GM21423 (cell line): ENCODE data around the gene HDAC4.

Experiments used
- ATAC-seq: cut with Tn5 transposase; IDR thresholded peaks from one replicate; pipeline ENCODE4 v1.9.1; 2021; ENCODE audit warnings: mild to moderate bottlenecking, moderate library complexity; ENCODE audit not compliant: unreplicated experiment

HDAC4 gene

GRCh38 chr2:239354132-239354790 is 46.6 kb downstream of the HDAC4 start:
- ATAC-seq = no peak

- no peak for ATAC-seq
Observed at GRCh38 chr2:239353692-239354091, 47.1 kb downstream of the HDAC4 start.

GRCh38 chr2:239351687-239352086 is 49.1 kb downstream of the HDAC4 start:
- no peak for ATAC-seq

DNA sequence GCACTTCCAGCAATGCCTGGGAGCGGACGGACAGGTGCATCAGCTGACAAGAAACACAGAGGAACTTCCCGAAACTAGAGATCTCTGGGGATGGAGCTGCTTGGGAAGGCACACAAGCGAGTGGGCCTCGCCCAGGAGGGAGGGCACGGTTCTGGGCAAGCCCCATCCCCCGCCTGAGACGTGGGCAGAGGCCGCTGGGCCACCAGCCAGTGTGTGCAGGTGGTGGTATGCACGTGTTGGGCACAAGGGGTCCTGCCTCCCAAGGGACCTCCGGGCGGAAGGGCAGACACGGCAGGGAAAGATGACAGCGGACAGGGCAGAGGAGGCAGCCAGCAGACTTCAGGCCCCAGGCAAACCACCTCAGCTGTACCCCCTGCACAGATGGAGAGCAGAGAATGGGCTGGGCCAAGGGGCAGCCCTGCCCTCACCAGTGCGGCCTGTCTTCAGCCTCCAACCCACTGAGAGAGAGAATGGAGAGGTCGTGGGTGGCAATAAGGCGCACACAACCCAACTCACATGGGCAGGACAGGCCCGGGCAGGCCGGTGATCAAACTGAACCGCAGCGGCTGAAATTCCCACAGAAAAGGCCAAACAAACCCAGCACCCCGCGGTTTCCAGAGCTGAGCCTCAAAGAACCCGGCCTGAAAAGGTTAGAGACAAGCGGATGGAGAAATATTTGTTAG is 51.2 kb downstream of the HDAC4 start:
- no peak for ATAC-seq

DNA sequence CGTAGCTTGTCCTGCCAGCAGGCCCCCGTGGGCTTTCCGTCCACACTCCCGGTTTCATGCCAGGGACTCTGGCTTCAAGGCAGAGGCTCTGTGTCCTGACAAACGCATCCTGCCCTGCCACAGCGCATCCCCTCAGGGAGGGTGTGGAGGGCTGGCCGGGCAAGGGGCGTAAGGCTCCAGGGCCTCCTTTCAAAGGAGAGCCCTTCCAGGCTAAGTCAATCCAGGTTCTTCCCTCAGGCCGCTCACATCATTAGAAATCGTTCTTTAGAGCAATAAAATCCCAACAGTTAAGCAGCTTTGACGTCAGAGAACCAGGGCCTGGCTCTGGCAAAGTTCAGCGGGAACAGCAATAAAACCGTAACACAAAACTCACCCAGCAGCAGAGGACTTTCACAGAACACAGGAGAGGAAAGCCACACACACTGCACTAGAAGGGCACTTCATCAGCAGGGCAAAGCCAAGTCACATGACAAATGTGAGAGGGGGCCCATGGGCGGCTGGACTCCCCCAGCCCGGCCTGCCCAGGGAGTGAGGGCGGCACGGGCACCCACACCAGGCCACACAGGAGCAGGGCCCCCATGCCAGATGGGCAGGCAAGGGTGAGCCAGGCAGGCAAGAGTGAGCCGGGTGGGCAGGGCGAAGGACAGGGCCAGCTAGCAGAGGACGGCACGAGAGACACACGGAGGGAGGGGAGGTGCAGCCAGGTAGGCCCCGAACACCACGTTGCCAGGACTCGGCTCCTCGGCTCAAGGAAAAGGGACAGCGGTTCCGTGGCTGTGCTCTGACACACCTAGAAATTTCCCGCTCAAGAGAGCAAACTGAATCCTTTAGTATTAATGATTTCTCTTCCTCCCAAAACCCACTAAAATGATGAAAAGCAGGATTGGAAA is 52.0 kb downstream of the HDAC4 start:
- ATAC-seq = no peak

- ATAC-seq = no peak
Observed at GRCh38 chr2:239346676-239347075, 54.1 kb downstream of the HDAC4 start.

- ATAC-seq = no peak
Observed at GRCh38 chr2:239345251-239345650, 55.6 kb downstream of the HDAC4 start.

DNA sequence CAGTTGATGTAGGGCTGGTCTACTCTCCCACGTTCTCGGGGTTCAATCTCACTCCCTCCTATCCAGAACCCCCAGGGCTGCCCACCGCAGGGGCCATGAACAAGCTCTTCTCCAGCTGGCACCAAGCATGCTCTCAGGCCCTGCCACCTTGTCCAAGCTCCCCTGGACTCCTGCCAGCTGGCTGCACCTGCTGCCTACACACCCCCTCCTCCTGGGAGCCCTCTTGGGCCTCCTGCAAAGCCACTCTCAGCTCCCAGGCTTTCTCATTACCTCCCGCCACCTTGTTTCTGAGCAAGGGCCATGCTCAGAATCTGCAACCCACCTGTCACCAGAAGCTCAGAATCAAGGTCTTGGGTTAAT is 56.0 kb downstream of the HDAC4 start:
- ATAC-seq = no peak

- no peak for ATAC-seq
Observed at GRCh38 chr2:239343946-239344856, 56.6 kb downstream of the HDAC4 start.

DNA sequence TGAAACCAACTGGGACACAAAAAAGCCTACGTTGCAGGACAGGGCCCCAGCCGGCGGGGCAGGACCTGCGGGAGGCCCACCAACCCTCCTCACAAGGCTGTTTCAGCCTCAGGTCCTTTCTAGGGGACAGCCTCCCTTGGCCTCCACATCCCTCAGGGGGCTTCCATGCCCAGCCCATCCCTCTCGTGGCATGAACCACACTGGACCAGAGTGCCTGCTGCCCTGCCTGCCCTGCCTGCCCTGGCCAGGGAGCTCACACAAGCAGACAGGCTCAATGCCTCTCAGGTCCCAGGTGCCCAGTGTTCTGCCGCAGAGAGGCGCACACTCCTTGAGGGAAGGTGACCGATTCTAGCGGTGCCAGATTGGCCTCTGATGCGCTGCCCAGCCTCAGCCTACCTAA is 57.4 kb downstream of the HDAC4 start:
- ATAC-seq = no peak

- ATAC-seq = no peak
Observed at GRCh38 chr2:239341840-239342239, 59.0 kb downstream of the HDAC4 start.

DNA sequence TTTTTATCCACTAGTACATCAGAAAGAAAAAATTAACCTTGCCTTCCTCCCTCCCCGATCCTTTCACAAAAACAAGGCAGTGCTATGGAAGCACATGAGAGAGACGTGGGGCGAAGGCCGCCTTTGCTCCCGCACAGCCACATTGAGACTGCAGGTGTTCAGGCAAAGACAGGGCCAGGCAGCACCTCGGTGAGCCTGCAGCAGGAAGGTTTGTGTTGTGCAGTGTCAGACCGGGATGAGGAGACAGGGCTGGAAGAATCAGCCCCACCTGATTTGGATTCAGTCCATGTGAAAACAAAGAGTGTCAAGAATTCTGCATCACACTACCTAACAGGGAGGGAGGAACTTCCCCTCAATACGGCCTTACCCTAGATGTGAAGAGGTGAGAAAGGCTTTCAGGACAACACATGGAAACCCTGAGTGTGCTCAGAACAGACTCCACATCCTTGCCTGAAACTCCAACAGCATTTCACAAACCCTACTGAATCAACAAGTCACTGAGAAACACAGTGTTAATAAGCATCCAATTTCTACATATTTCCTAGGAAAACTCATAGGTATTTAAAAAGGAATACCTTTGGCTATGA is 59.6 kb downstream of the HDAC4 start:
- no peak for ATAC-seq

DNA sequence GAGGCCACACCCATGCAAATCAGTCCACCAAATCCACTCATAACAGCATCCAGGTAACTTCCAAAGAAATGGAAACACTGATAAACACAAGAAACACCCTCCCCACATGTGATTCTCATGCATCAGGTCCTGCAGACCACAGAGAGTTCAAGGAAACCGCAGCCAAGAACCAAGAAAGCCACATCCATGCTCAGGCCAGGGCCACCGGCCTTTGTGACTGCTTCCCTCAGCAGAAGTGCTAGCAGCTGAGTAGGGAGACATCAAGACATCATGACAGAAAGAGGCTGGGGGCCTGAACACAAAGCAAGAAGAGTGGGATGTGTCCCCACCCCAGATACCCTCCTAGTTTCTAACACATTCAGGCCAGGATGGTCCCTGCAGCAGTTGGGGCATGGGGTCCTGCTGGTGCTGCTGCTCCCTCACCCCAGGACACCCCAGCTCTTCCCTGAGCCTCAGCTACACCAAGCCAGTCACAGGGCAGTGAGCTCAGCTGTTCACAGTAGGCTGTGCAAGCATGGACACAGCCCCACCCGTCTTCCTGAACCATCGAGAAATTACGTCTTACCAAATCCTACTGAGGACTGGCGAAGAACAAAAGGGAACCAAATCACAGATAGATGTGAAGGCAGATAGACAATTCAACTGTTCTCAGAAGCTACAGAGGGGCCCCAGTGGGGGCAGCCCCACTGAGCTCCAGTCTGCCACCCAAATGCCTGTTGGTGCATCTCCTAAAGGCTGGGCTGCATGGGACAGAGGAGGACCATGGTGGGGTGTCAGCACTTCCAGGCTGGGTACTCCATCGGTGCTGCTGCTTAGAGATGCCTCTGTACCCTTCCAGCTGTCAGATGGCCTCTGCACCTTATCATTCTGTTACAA is 60.9 kb downstream of the HDAC4 start:
- peak; percentile 79 for ATAC-seq

DNA sequence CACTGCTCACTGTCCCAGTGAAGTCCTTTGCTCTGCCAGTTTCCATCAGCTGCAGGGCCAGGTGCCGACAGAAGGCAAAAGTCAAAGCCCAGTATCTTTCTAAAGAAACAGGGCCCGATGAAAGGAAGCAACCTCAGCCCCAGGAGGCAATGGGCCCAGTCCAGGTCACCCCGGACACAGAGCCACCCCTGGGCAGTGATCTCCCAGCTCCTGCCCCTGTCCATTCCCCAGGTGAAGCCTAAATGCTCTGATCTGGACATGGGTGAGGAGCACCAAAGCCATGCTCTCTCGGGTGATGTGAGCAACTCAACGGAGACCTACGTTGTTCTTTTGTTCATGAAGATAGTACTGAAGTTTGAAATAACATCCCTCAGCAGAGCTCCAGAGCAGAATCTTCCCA is 61.6 kb downstream of the HDAC4 start:
- ATAC-seq = no peak

- no peak for ATAC-seq
Observed at GRCh38 chr2:239337877-239338484, 62.8 kb downstream of the HDAC4 start.

GRCh38 chr2:239337122-239337876 is 63.5 kb downstream of the HDAC4 start:
- no peak for ATAC-seq

DNA sequence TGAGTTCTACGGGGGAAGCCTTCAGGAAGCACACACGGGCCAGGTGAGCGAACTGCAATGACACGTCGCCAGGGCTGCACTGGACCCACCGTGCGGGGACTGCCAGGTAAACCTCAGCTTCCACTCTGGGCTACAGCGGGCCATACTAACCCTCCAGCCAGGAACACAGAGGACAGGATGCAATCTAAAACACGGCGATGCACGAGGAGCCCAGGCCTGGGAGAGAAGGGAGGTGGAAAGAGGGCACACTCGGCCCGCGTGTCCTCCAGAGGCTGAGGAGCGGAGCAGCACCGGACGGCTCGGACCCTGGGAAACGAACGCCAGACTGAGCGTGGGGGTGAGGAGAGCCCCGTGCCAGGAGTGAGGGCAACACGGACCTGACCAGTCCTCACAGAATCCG is 69.3 kb downstream of the HDAC4 start:
- no peak for ATAC-seq

GRCh38 chr2:239330836-239331235 is 70.0 kb downstream of the HDAC4 start:
- ATAC-seq = no peak
